GM08714 (cell line): ENCODE measurements around the gene ST3GAL5.
"Not testable (repeated sequence)": the region's sequence is repeated elsewhere in the genome, so short reads cannot be mapped to it uniquely, and the experiment has no call there.

Experiments
- H3K4me3 ChIP-seq: fragments of 200-500 bp; sonication (Bioruptor generic); 2 replicates; pipeline ENCODE4 v1.5.1; 2014; ENCODE audit warnings: mild to moderate bottlenecking, low read length, inconsistent platforms
- ZNF274 ChIP-seq: IDR thresholded peaks from 2 replicates; pipeline ENCODE4 v1.6.1; 2012; ENCODE audit warnings: mild to moderate bottlenecking, low read depth, low read length

ST3GAL5 gene

GRCh38 chr2:85892216-85892944, 3.6 kb upstream of the ST3GAL5 start:
- no peak for TF ChIP-seq ZNF274
- H3K4me3 ChIP-seq = no peak overlapping the region

- TF ChIP-seq ZNF274 = no peak
- H3K4me3 ChIP-seq = no peak overlapping the region
Measured at GRCh38 chr2:85890522-85891176, 1.9 kb upstream of the ST3GAL5 start.

- peak overlapping the region; percentile 58 for H3K4me3 ChIP-seq
- TF ChIP-seq ZNF274 = no peak
Measured at GRCh38 chr2:85889627-85890281, 964 bp upstream of the ST3GAL5 start.

GRCh38 chr2:85888020-85888683, 638 bp downstream of the ST3GAL5 start:
- H3K4me3 ChIP-seq = peak overlapping the region; percentile 58

GRCh38 chr2:85887566-85888019, 1.2 kb downstream of the ST3GAL5 start:
- H3K4me3 ChIP-seq = peak overlapping the region; percentile 58
- no peak for TF ChIP-seq ZNF274

More at GRCh38 chr2:85888020-85888683, 638 bp downstream of the ST3GAL5 start:
- TF ChIP-seq ZNF274 = no peak

GRCh38 chr2:85886590-85886989, 2.2 kb downstream of the ST3GAL5 start:
- no peak overlapping the region for H3K4me3 ChIP-seq
- no peak for TF ChIP-seq ZNF274

GRCh38 chr2:85886141-85886540, 2.6 kb downstream of the ST3GAL5 start:
- no peak for TF ChIP-seq ZNF274
- H3K4me3 ChIP-seq = no peak overlapping the region

GRCh38 chr2:85881781-85882180, 7.0 kb downstream of the ST3GAL5 start:
- H3K4me3 ChIP-seq = not testable (repeated sequence)

GRCh38 chr2:85880716-85881328, 8.0 kb downstream of the ST3GAL5 start:
- not testable (repeated sequence) for H3K4me3 ChIP-seq

- no peak overlapping the region for H3K4me3 ChIP-seq
- no peak for TF ChIP-seq ZNF274
Measured at GRCh38 chr2:85878719-85879370, 9.9 kb downstream of the ST3GAL5 start.

- TF ChIP-seq ZNF274 = no peak
- H3K4me3 ChIP-seq = no peak overlapping the region
Measured at GRCh38 chr2:85875350-85876050, 13.3 kb downstream of the ST3GAL5 start.

- no peak overlapping the region for H3K4me3 ChIP-seq
- TF ChIP-seq ZNF274 = no peak
Measured at GRCh38 chr2:85873679-85874078, 15.1 kb downstream of the ST3GAL5 start.

GRCh38 chr2:85872536-85873161, 16.1 kb downstream of the ST3GAL5 start:
- TF ChIP-seq ZNF274 = no peak

More at GRCh38 chr2:85872536-85873161, 16.1 kb downstream of the ST3GAL5 start:
- no peak overlapping the region for H3K4me3 ChIP-seq
